ENCODE data around the gene ALPK3.

ALPK3 gene

GRCh38 chr15:84823282-84823878, 6.2 kb downstream of the ALPK3 start:
- H3K36me3 Mint-ChIP-seq (ENCODE audit: low read depth): no peaks in the 10 kb centered on the region
- H3K4me1 Mint-ChIP-seq (ENCODE audit: low read depth): no peaks in the 10 kb centered on the region
- no peak for DNase-seq (ENCODE audit: low spot score)
- H3K4me3 Mint-ChIP-seq: no peak overlapping the region
- H3K27me3 Mint-ChIP-seq (ENCODE audit: low read depth): no peaks in the 10 kb centered on the region
- no peak overlapping the region for H3K27ac Mint-ChIP-seq
- H3K9me3 Mint-ChIP-seq: no peaks in the 10 kb centered on the region

- H3K36me3 Mint-ChIP-seq (ENCODE audit: low read depth): no peaks in the 10 kb centered on the region
- H3K4me3 Mint-ChIP-seq: no peak overlapping the region
Observed at GRCh38 chr15:84824260-84825007, 7.3 kb downstream of the ALPK3 start.

GRCh38 chr15:84826369-84826823, 9.2 kb downstream of the ALPK3 start:
- Mint-ChIP-seq H3K36me3 (ENCODE audit: low read depth) (no peaks in the 10 kb centered on the region), H3K4me3 (no peak overlapping the region)

More at GRCh38 chr15:84824260-84825007, 7.3 kb downstream of the ALPK3 start:
- no peak overlapping the region for H3K27ac Mint-ChIP-seq
- no peak for DNase-seq (ENCODE audit: low spot score)
- H3K4me1 Mint-ChIP-seq (ENCODE audit: low read depth): no peaks in the 10 kb centered on the region
- H3K9me3 Mint-ChIP-seq: no peaks in the 10 kb centered on the region
- peaks cover 4% of the 10 kb centered on the region for H3K27me3 Mint-ChIP-seq (ENCODE audit: low read depth)

GRCh38 chr15:84827246-84827645, 10.1 kb downstream of the ALPK3 start:
- Mint-ChIP-seq H3K27me3 (ENCODE audit: low read depth) (peaks cover 17% of the 10 kb centered on the region), H3K36me3 (ENCODE audit: low read depth) (no peaks in the 10 kb centered on the region), H3K4me3 (no peak overlapping the region), H3K4me1 (ENCODE audit: low read depth) (no peaks in the 10 kb centered on the region), H3K9me3 (no peaks in the 10 kb centered on the region), H3K27ac (no peak overlapping the region)
- no peak for DNase-seq (ENCODE audit: low spot score)

More at GRCh38 chr15:84826369-84826823, 9.2 kb downstream of the ALPK3 start:
- no peaks in the 10 kb centered on the region for H3K9me3 Mint-ChIP-seq
- DNase-seq (ENCODE audit: low spot score): no peak
- H3K4me1 Mint-ChIP-seq (ENCODE audit: low read depth): no peaks in the 10 kb centered on the region
- H3K27ac Mint-ChIP-seq: no peak overlapping the region
- H3K27me3 Mint-ChIP-seq (ENCODE audit: low read depth): peaks cover 11% of the 10 kb centered on the region

- no peaks in the 10 kb centered on the region for H3K9me3 Mint-ChIP-seq
- DNase-seq (ENCODE audit: low spot score): no peak
Observed at GRCh38 chr15:84828086-84828908, 11.1 kb downstream of the ALPK3 start.

DNA sequence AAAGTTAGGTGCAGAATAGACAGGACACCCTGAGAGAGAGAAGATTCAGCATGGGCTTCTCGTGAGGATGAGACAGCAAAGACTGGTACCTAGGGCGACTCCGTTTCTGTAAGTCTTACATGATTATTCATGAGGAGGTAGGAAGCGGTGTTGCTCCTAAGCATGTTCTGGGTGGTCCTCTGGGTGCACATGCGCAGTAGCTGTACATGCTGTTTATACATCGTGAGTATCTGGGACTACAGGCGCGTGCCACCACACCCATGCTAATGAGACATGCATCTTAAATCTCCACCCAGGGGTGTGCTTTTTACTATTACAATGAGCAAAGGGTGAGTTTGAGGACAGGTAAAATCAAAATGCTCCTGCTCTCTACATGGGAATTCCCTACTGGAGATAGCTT, 12.3 kb downstream of the ALPK3 start:
- Mint-ChIP-seq H3K9me3 (no peaks in the 10 kb centered on the region), H3K36me3 (ENCODE audit: low read depth) (no peaks in the 10 kb centered on the region), H3K27me3 (ENCODE audit: low read depth) (peaks cover 23% of the 10 kb centered on the region), H3K4me1 (ENCODE audit: low read depth) (no peaks in the 10 kb centered on the region), H3K4me3 (no peak overlapping the region), H3K27ac (no peak overlapping the region)
- no peak for DNase-seq (ENCODE audit: low spot score)

More at GRCh38 chr15:84828086-84828908, 11.1 kb downstream of the ALPK3 start:
- no peak overlapping the region for H3K4me3 Mint-ChIP-seq
- H3K36me3 Mint-ChIP-seq (ENCODE audit: low read depth): no peaks in the 10 kb centered on the region
- peaks cover 23% of the 10 kb centered on the region for H3K27me3 Mint-ChIP-seq (ENCODE audit: low read depth)
- no peak overlapping the region for H3K27ac Mint-ChIP-seq
- no peaks in the 10 kb centered on the region for H3K4me1 Mint-ChIP-seq (ENCODE audit: low read depth)

DNA sequence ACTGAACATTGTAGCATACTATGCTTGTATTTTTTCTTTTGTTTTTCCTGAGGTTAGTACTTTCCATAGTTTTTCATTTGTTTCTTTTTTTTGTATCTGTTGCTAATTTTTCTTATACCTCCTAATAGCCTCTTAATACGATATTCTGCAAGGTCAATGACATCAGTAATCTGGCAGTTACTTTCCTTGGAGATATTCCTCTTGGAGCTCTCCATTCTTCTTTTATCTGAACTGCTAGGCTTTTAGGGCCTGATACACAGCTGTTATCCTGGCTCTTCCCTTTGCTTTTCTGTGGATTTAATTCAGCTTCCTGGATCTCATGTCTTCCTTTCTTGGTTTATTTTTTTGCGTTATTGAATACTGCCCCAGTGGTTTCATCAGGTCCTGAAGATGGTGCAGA, 12.9 kb downstream of the ALPK3 start:
- Mint-ChIP-seq H3K36me3 (ENCODE audit: low read depth) (no peaks in the 10 kb centered on the region), H3K4me3 (no peak overlapping the region), H3K4me1 (ENCODE audit: low read depth) (no peaks in the 10 kb centered on the region), H3K27ac (no peak overlapping the region), H3K9me3 (no peaks in the 10 kb centered on the region), H3K27me3 (ENCODE audit: low read depth) (peaks cover 23% of the 10 kb centered on the region)
- no peak for DNase-seq (ENCODE audit: low spot score)

DNA sequence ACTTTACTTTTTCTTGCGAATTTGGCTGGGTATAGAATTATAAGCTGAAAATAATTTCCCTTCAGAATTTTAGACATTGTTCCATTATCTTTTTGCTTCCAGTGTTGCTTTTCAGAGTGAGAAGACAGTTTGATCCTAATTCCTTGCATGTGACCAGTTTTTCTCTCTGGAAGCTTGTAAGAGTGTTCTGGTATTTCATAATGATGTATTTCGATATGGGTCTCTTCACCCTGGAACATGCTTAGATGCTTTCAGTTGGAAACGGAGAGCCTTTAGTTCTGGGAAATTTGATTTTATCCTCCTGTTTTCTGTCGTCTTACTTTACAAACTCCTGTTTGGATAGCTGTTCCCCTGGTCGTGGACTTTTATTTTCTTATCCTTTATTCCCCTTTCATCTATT, 13.9 kb downstream of the ALPK3 start:
- Mint-ChIP-seq H3K36me3 (ENCODE audit: low read depth) (no peaks in the 10 kb centered on the region), H3K27ac (no peak overlapping the region), H3K4me1 (ENCODE audit: low read depth) (no peaks in the 10 kb centered on the region), H3K9me3 (no peaks in the 10 kb centered on the region), H3K27me3 (ENCODE audit: low read depth) (peaks cover 23% of the 10 kb centered on the region), H3K4me3 (no peak overlapping the region)
- DNase-seq (ENCODE audit: low spot score): no peak

DNA sequence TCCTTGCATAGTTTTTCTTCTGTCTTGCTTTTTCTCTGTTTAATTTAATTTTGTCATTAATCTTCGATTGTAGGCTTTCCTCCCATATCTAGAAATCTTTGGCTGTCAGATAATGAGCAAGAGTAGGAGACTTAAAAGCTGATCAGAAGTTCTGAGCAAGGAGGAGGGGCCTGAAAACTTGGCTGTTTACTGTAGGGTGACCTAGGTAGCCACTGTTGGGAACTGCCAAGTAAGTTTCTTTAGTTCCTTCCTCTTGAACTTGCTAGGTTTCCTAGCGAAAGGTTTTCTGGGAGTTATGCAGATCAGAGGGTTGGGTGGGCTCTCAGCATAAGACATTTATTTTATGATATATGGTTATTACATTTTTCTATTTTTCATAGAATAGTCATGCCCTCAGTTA, 14.5 kb downstream of the ALPK3 start:
- DNase-seq (ENCODE audit: low spot score): no peak
- Mint-ChIP-seq H3K9me3 (no peaks in the 10 kb centered on the region), H3K27ac (no peak overlapping the region), H3K27me3 (ENCODE audit: low read depth) (peaks cover 27% of the 10 kb centered on the region), H3K4me3 (no peak overlapping the region), H3K4me1 (ENCODE audit: low read depth) (no peaks in the 10 kb centered on the region), H3K36me3 (ENCODE audit: low read depth) (no peaks in the 10 kb centered on the region)

DNA sequence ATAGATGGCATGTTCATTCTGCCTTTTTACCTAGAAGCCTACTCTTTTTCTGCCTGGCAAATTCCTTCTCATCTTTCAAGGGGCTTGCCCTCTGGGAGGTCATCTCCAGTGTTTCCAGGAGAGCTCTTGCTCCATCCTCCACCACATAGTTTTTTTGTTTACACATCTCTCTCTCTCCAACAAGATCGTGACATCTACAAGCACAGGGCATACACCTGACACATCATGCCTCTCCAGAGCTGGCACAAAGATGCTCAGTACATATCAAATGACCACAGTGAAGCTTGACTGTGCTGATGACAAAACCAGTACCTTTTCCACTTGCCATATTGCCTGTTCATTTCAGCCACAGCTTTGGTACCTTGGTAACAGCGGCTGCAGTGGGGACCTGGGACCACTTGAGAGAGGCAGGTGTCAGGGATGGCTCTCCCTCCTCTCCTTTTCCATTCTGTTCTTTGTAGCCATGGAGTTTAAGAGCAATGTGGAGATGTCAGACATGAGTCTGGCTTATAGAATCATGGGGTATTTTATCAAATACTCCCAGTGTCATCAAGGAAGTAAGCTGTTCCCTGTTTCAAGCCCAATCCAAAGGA, 15.4 kb downstream of the ALPK3 start:
- no peaks in the 10 kb centered on the region for H3K4me1 Mint-ChIP-seq (ENCODE audit: low read depth)
- H3K4me3 Mint-ChIP-seq: no peak overlapping the region
- DNase-seq (ENCODE audit: low spot score): no peak
- H3K9me3 Mint-ChIP-seq: no peaks in the 10 kb centered on the region
- peaks cover 27% of the 10 kb centered on the region for H3K27me3 Mint-ChIP-seq (ENCODE audit: low read depth)
- H3K27ac Mint-ChIP-seq: no peak overlapping the region
- H3K36me3 Mint-ChIP-seq (ENCODE audit: low read depth): no peaks in the 10 kb centered on the region

GRCh38 chr15:84833447-84834228, 16.5 kb downstream of the ALPK3 start:
- Mint-ChIP-seq H3K4me1 (ENCODE audit: low read depth) (no peaks in the 10 kb centered on the region), H3K9me3 (no peaks in the 10 kb centered on the region), H3K4me3 (no peak overlapping the region), H3K27me3 (ENCODE audit: low read depth) (peaks cover 30% of the 10 kb centered on the region), H3K27ac (no peak overlapping the region), H3K36me3 (ENCODE audit: low read depth) (no peaks in the 10 kb centered on the region)
- no peak for DNase-seq (ENCODE audit: low spot score)

- peaks cover 26% of the 10 kb centered on the region for H3K27me3 Mint-ChIP-seq (ENCODE audit: low read depth)
Observed at GRCh38 chr15:84834229-84834955, 17.2 kb downstream of the ALPK3 start.

GRCh38 chr15:84834969-84835368, 17.8 kb downstream of the ALPK3 start:
- no peaks in the 10 kb centered on the region for H3K9me3 Mint-ChIP-seq
- H3K27ac Mint-ChIP-seq: no peak overlapping the region
- no peaks in the 10 kb centered on the region for H3K36me3 Mint-ChIP-seq (ENCODE audit: low read depth)
- no peaks in the 10 kb centered on the region for H3K4me1 Mint-ChIP-seq (ENCODE audit: low read depth)
- peaks cover 26% of the 10 kb centered on the region for H3K27me3 Mint-ChIP-seq (ENCODE audit: low read depth)
- no peak overlapping the region for H3K4me3 Mint-ChIP-seq
- DNase-seq (ENCODE audit: low spot score): no peak

More at GRCh38 chr15:84834229-84834955, 17.2 kb downstream of the ALPK3 start:
- H3K9me3 Mint-ChIP-seq: no peaks in the 10 kb centered on the region
- H3K4me1 Mint-ChIP-seq (ENCODE audit: low read depth): no peaks in the 10 kb centered on the region
- H3K4me3 Mint-ChIP-seq: no peak overlapping the region
- H3K27ac Mint-ChIP-seq: no peak overlapping the region
- no peaks in the 10 kb centered on the region for H3K36me3 Mint-ChIP-seq (ENCODE audit: low read depth)
- no peak for DNase-seq (ENCODE audit: low spot score)
